Keratinocyte (primary cell): ENCODE data around the gene ATP11A. TPM values are rescaled to one million over a fixed set of nuclear protein-coding genes. Genes with fewer than 3 reads are reported as not detected.

ENCODE experiments used
- DNase-seq: peaks from one replicate; pipeline ENCODE4 v3.0.0-alpha.2; 2011; ENCODE audit warnings: low read depth, missing footprints, low spot score
- FAIRE-seq: peaks from 2 replicates; lab custom pipeline; 2011; peaks lifted over from hg19 to GRCh38; lab: Jason Lieb, UNC
- H2AFZ ChIP-seq: 2 replicates; pipeline ENCODE4 v1.6.0; 2012; ENCODE audit warnings: low read length, control low read depth, inconsistent platforms; ENCODE audit not compliant: control insufficient read depth
- H3K27ac ChIP-seq: 2 replicates; pipeline ENCODE4 v1.5.1; 2011; ENCODE audit warnings: low read length; ENCODE audit not compliant: control insufficient read depth, insufficient read depth
- H3K27me3 ChIP-seq: 3 replicates; pipeline ENCODE4 v1.6.0; 2011; ENCODE audit warnings: low read length; ENCODE audit not compliant: control insufficient read depth, insufficient read depth; ENCODE audit errors: extremely low read depth
- H3K36me3 ChIP-seq, 2 experiments: 2 replicates in 1 of 2; 3 replicates in 1 of 2; pipeline ENCODE4 v1.5.1; 2011; ENCODE audit warnings: low read length in 2 of 2, mild to moderate bottlenecking in 1 of 2; ENCODE audit not compliant: control insufficient read depth in 2 of 2, insufficient read depth in 2 of 2; ENCODE audit errors: extremely low read depth in 1 of 2
- H3K4me1 ChIP-seq: 3 replicates; pipeline ENCODE4 v1.5.1; 2011; ENCODE audit warnings: low read length; ENCODE audit not compliant: control insufficient read depth, insufficient read depth; ENCODE audit errors: extremely low read depth
- H3K4me2 ChIP-seq: 3 replicates; pipeline ENCODE4 v1.6.0; 2011; ENCODE audit warnings: low read depth, low read length; ENCODE audit not compliant: control insufficient read depth, insufficient read depth; ENCODE audit errors: extremely low read depth
- H3K4me3 ChIP-seq, 3 experiments: fragments of 200-600 bp in 1 of 3; sonication (generic) in 1 of 3; 2 replicates in 2 of 3; 3 replicates in 1 of 3; pipeline ENCODE4 v1.5.1; 2011 to 2016; ENCODE audit warnings: low read length in 3 of 3, mild to moderate bottlenecking in 3 of 3, control low read depth in 2 of 3, inconsistent platforms in 1 of 3, low read depth in 1 of 3, mixed read lengths in 1 of 3, mixed run types in 1 of 3, moderate library complexity in 1 of 3; ENCODE audit not compliant: control insufficient read depth in 2 of 3, insufficient read depth in 2 of 3; ENCODE audit errors: extremely low read depth in 1 of 3
- H3K79me2 ChIP-seq: 2 replicates; pipeline ENCODE4 v1.6.0; 2012; ENCODE audit warnings: low read length; ENCODE audit not compliant: control insufficient read depth, insufficient read depth
- H3K9ac ChIP-seq: 3 replicates; pipeline ENCODE4 v1.6.0; 2011; ENCODE audit warnings: low read length; ENCODE audit not compliant: control insufficient read depth, insufficient read depth; ENCODE audit errors: extremely low read depth
- H3K9me1 ChIP-seq: 3 replicates; pipeline ENCODE4 v1.6.0; 2011; ENCODE audit warnings: low read length; ENCODE audit not compliant: control insufficient read depth, insufficient read depth; ENCODE audit errors: extremely low read depth
- H3K9me3 ChIP-seq: 2 replicates; pipeline ENCODE4 v1.5.1; 2012; ENCODE audit warnings: low read depth, low read length; ENCODE audit not compliant: control insufficient read depth
- H4K20me1 ChIP-seq: 3 replicates; pipeline ENCODE4 v1.6.0; 2011; ENCODE audit warnings: low read length; ENCODE audit not compliant: control insufficient read depth, insufficient read depth; ENCODE audit errors: extremely low read depth
- EZH2 ChIP-seq: IDR thresholded peaks from one replicate; pipeline ENCODE4 v1.6.1; 2012; ENCODE audit warnings: inconsistent platforms, mild to moderate bottlenecking, low read length, moderate library complexity
- dilution Hi-C: fragments of 300-500 bp; cut with MboI; formaldehyde crosslinking; loops from one replicate; pipeline ENCODE4 v1.7.0; 2020; ENCODE audit warnings: low sequenced_read_pairs; ENCODE audit not compliant: extremely low pct_ligation_motif_present
- polyA plus RNA-seq, 5 experiments: library from polyadenylated mRNA; depleted of rRNA in 3 of 5; stranded (reverse) in 3 of 5; stranded (forward) in 1 of 5; unstranded in 1 of 5; fragments of >200 nt; gene quantifications; 1 replicate in 1 of 5; 2 replicates in 3 of 5; 3 replicates in 1 of 5; pipeline versions ENCODE4 v1.2.1 to v1.2.3, GENCODE V29; 2011 to 2012; ENCODE audit warnings: missing spikeins in 2 of 5, low read depth in 1 of 5, low replicate concordance in 1 of 5
- TF ChIP-seq, protein P1 (sequence below), 3 experiments: IDR thresholded peaks in 1 of 3; conservative IDR thresholded peaks in 1 of 3; optimal IDR thresholded peaks in 1 of 3; 2 replicates in 2 of 3; 3 replicates in 1 of 3; pipeline versions ENCODE3 to v1.5.1; 2011; ENCODE audit warnings: low read length in 3 of 3, mild to moderate bottlenecking in 3 of 3, moderate library complexity in 2 of 3, control low read depth in 1 of 3, inconsistent platforms in 1 of 3; ENCODE audit not compliant: insufficient read depth in 2 of 3; ENCODE audit errors: extremely low read depth in 1 of 3

The ATP11A gene
- polyA plus RNA-seq, 1 donor (not counting 4 experiments of a cell fraction or from before 2014, with no cell fraction given): 4.3 TPM

- no peak overlapping the region for H3K9ac ChIP-seq
- peaks cover 3% of the 10 kb centered on the region for H3K9me3 ChIP-seq
- H3K79me2 ChIP-seq: no peaks in the 10 kb centered on the region
- FAIRE-seq (no peak), DNase-seq (no peak)
- H3K4me1 ChIP-seq: no peaks in the 10 kb centered on the region
- no peaks in the 10 kb centered on the region for H3K36me3 ChIP-seq
- H2AFZ ChIP-seq: no peak overlapping the region
- H4K20me1 ChIP-seq: no peaks in the 10 kb centered on the region
- H3K27me3 ChIP-seq: peaks cover 36% of the 10 kb centered on the region
- TF ChIP-seq, protein P1, sequence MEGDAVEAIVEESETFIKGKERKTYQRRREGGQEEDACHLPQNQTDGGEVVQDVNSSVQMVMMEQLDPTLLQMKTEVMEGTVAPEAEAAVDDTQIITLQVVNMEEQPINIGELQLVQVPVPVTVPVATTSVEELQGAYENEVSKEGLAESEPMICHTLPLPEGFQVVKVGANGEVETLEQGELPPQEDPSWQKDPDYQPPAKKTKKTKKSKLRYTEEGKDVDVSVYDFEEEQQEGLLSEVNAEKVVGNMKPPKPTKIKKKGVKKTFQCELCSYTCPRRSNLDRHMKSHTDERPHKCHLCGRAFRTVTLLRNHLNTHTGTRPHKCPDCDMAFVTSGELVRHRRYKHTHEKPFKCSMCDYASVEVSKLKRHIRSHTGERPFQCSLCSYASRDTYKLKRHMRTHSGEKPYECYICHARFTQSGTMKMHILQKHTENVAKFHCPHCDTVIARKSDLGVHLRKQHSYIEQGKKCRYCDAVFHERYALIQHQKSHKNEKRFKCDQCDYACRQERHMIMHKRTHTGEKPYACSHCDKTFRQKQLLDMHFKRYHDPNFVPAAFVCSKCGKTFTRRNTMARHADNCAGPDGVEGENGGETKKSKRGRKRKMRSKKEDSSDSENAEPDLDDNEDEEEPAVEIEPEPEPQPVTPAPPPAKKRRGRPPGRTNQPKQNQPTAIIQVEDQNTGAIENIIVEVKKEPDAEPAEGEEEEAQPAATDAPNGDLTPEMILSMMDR (optimal IDR thresholded peaks at IDR 0.05 in 1 of 3, IDR thresholded peaks at IDR 0.05 in 1 of 3, conservative IDR thresholded peaks at IDR 0.05 in 1 of 3; ENCODE audit: extremely low read depth in 1 of 3, insufficient read depth in 2 of 3, low read length in 3 of 3): no peak
- no peak for TF ChIP-seq EZH2
- dilution Hi-C loops: no loop called here
- no peak overlapping the region for H3K4me2 ChIP-seq
- H3K4me3 ChIP-seq: no peak overlapping the region
- no peak overlapping the region for H3K27ac ChIP-seq
- no peaks in the 10 kb centered on the region for H3K9me1 ChIP-seq
These were observed 212.8 kb downstream of the ATP11A start for GRCh38 chr13:112902669-112903068.

DNA sequence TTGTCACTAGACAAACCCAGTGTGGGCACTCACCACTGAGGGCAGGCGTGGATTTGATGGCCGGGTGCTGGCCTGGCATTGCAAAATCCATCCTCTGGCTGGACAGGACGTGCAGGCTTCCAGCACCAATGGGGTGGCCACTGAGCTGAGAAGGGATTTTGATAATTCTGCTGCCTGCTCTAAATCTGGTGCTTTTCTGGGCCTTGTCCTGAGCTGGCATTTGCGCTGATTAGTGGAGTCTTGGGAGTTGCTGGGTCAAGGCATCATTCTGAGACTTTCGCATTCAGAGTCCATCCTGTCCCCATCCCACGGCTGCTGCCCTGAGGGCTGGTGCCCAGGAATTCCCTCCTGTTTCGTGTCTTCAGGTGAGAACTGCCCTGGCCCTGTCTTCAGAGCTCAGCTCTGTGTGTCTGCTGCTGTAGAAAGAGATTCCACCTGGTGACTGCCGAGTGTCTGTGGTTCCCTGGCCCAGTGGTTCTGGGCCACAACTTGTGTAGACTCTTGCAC, 213.3 kb downstream of the ATP11A start:
- H3K79me2 ChIP-seq: no peaks in the 10 kb centered on the region
- no peak overlapping the region for H2AFZ ChIP-seq
- dilution Hi-C loops: no loop called here
- H3K4me1 ChIP-seq: no peaks in the 10 kb centered on the region
- H3K4me2 ChIP-seq: no peak overlapping the region
- H3K27ac ChIP-seq: no peak overlapping the region
- peaks cover 36% of the 10 kb centered on the region for H3K27me3 ChIP-seq
- H3K9me1 ChIP-seq: no peaks in the 10 kb centered on the region
- peaks cover 3% of the 10 kb centered on the region for H3K9me3 ChIP-seq
- H3K9ac ChIP-seq: no peak overlapping the region
- TF ChIP-seq, protein P1 (optimal IDR thresholded peaks at IDR 0.05 in 1 of 3, IDR thresholded peaks at IDR 0.05 in 1 of 3, conservative IDR thresholded peaks at IDR 0.05 in 1 of 3; ENCODE audit: extremely low read depth in 1 of 3, insufficient read depth in 2 of 3, low read length in 3 of 3): no peak
- no peak for TF ChIP-seq EZH2
- no peak for FAIRE-seq
- DNase-seq: no peak
- H3K36me3 ChIP-seq: no peaks in the 10 kb centered on the region
- H4K20me1 ChIP-seq: no peaks in the 10 kb centered on the region
- no peak overlapping the region for H3K4me3 ChIP-seq
